ENCODE measurements around the gene TRIO.

TRIO gene

DNA sequence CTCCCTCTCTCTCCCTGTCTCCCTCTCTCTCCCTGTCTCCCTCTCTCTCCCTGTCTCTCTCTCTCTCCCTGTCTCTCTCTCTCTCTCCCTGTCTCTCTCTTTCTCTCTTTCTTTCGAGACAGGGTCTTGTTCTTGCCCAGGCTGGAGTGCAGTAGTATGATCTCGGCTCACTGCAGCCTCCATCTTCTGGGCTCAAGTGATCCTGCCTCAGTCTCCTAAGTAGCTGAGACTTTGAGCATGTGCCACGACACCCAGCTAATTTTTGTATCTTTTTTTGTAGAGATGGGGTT is 14.3 kb downstream of the TRIO start:
- H3K4me3 ChIP-seq (ENCODE audit: low read length): peak overlapping the region; percentile 46
- no peak for DNase-seq (ENCODE audit: low read depth)

DNA sequence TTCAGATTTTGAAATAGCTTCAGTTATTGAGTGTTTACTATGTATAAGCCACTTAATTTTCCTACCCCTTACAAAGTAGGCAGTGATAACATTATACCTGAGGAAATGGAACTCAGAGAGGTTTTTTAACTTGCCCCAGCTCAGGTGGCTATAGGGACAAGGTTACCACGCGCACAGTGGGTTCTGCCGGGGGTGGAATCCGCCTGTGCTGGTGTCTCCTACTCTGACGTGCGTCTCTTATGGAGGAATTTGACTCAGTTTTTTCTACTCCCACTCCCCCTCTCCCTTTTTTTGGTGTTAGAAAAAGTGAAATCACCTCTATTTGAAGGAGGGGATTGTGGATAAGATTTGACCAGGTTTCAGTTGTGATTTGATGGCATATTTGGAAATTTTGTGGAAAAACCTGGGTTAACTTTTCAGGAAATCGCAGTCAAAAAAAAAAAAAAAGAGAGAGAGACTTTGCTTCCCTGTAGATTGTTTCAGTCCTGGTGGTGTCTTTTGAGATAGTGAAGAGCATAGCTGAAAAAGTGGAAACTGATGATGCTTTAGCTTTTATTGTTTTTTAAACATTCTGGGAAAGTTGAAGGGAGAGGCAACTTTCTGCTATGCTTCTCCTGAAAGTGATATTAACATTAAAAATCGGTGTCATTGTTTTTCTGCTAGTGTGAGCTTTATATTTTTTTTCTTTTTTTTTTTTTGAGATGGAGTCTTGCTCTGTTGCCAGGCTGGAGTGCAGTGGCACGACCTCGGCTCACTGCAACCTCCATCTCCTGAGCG is 15.9 kb downstream of the TRIO start:
- TF ChIP-seq, protein P1, sequence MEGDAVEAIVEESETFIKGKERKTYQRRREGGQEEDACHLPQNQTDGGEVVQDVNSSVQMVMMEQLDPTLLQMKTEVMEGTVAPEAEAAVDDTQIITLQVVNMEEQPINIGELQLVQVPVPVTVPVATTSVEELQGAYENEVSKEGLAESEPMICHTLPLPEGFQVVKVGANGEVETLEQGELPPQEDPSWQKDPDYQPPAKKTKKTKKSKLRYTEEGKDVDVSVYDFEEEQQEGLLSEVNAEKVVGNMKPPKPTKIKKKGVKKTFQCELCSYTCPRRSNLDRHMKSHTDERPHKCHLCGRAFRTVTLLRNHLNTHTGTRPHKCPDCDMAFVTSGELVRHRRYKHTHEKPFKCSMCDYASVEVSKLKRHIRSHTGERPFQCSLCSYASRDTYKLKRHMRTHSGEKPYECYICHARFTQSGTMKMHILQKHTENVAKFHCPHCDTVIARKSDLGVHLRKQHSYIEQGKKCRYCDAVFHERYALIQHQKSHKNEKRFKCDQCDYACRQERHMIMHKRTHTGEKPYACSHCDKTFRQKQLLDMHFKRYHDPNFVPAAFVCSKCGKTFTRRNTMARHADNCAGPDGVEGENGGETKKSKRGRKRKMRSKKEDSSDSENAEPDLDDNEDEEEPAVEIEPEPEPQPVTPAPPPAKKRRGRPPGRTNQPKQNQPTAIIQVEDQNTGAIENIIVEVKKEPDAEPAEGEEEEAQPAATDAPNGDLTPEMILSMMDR (conservative IDR thresholded peaks at IDR 0.05; ENCODE audit: low read length): no peak
- no peak for DNase-seq (ENCODE audit: low read depth)
- no peak overlapping the region for H3K4me3 ChIP-seq (ENCODE audit: low read length)

More for the DNA sequence above, 14.3 kb downstream of the TRIO start:
- TF ChIP-seq, protein P1 (conservative IDR thresholded peaks at IDR 0.05; ENCODE audit: low read length): no peak

DNA sequence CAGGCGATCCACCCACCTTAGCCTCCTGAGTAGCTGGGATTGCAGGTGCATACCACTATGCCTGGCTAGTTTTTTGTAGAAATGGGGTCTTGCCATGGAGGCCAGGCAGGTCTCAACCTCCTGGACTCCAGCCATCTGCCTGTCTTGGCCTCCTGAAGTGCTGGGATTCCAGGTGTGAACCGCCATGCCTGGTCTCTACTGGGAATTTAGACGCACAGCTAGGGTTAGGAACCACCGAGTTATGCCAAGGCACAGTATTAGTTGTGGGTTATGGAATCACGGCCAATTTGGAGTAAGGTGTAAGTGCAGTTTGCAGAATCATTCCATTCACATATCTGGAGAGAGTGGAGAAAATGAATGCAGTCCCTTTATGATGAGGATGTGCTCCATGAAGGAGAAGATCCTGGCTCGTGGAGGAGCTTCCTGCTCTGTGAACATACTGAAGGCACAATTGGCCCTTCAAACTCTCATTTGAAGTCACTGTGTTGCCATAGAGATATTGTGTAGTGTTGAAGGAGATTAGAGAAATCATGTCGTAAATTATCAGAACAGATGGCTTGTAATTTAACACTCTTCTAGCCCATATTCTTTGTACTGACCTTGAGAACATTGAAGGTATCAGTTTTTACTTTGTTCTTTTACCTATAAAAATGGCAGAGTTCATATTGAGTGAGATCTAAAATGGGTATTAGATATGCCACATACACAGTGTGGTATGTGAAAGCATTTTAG is 18.8 kb downstream of the TRIO start:
- TF ChIP-seq, protein P1 (conservative IDR thresholded peaks at IDR 0.05; ENCODE audit: low read length): no peak
- H3K4me3 ChIP-seq (ENCODE audit: low read length): no peak overlapping the region
- no peak for DNase-seq (ENCODE audit: low read depth)

DNA sequence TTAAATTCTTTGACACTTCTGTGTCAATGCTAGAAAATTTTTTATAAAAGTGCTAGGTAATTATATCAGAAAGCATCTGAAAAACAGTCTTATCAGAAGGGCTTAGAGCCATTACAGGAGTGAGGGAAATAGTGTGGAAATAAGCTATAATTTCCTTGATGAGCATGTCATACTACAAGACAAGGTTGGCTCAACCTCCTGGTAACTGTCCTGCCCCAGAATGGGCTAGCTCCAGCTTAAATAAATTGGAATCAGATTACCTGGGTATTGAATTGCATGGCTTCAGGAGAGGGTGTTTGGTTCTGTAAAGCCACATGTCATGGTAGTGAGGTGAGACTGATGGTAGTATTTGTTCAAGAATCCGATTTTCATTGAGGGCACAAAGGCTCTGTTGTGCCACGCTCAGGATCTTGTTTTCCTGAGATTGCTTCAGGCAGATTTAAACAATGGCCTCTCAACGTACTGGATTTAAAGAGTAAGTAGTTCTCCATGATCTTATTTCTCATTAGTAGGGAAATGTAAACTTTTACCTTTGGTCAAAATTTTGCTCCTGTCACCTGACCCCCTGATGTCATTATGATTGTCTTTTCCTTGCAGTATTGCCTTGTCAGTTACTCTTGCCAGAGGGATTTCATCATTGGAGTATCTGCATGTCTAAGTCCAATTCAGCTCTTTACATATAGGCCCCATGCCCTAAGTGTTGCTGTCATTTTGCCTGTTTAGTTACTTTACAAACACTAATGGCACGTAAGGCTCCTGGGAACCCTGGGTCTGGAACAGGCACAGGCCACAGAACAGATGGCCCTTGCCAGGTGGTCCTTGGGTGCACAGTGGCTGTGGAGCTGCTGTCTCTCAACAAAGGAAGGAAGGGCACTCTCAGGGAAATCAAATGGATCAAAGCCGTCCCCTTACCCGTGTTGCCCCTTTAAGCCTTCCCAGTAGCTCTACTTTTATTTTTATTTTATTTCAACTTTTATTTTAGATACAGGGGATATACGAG is 21.3 kb downstream of the TRIO start:
- no peak for DNase-seq (ENCODE audit: low read depth)
- TF ChIP-seq, protein P1 (conservative IDR thresholded peaks at IDR 0.05; ENCODE audit: low read length): no peak
- H3K4me3 ChIP-seq (ENCODE audit: low read length): no peak overlapping the region

DNA sequence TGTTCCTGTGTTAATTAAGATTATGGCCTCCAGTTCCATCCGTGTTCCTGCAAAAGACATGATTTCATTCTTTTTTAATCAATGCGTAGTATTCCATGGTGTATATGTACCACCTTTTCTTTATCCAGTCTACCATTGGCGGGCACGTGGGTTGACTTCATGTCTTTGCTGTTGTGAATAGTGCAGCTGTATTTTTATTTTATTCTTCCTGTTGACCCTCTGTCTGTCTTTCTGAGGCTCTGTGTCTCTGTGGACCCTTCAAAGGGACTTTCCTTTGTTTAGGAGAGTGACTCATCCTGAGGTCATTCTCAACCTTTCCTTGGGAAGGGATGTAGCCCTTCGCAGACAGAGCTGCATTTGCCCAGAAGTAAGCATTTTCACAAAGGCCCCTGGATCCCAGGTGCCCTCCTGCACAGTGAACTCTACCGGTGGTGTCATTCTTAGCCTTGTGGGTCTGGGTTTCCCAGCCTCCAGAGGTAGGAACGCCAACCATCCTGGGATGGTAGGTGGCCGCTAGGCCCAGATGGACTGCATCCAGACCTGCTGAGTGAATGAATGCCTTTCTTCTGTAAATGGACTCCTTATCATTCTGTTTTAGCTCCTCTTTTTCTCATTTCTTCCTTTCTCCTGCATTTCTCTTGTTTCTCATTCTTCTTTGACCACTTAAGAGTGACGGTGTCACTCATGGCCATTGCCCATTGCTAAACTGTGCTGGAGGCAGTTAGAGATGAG is 22.4 kb downstream of the TRIO start:
- peak; percentile 42 for DNase-seq (ENCODE audit: low read depth)
- no peak overlapping the region for H3K4me3 ChIP-seq (ENCODE audit: low read length)
- TF ChIP-seq, protein P1 (conservative IDR thresholded peaks at IDR 0.05; ENCODE audit: low read length): no peak

DNA sequence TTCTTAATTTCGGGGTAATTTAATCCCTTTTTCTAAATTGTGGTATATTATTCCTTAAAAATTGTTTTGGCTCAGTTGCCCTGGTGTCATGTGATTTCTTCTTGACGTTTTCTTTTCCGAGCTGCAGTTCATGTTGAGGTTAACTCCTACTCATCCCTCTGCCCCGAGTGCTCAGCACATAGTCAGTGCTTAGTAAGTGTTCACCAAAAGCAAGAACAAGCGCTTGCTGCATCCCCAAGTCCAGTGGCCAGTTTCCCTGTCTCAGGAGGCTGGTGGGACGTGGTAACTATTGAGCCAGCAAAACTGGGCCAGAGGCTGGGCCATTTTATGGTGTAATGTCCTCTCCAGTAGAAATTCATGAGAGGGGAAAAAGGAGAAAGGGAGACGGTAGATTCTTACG is 23.3 kb downstream of the TRIO start:
- DNase-seq (ENCODE audit: low read depth): no peak
- H3K4me3 ChIP-seq (ENCODE audit: low read length): no peak overlapping the region
- TF ChIP-seq, protein P1 (conservative IDR thresholded peaks at IDR 0.05; ENCODE audit: low read length): no peak
